ACHN (cell line): ENCODE results near the gene CLEC2L.

Experiments used
- DNase-seq: peaks from one replicate; pipeline ENCODE4 v3.0.0-alpha.2; 2015
- in situ Hi-C: cut with HindIII; loops from 2 replicates; pipeline ENCODE4 v1.10.0; 2017; ENCODE audit warnings: low sequenced_read_pairs, low pct_ligation_motif_present, low pct_unique_long_range_greater_than_20kb

CLEC2L gene

GRCh38 chr7:139509535-139509934 is 13.9 kb upstream of the CLEC2L start:
- in situ Hi-C loops, result no loop called here
- no peak for DNase-seq

- no peak for DNase-seq
- in situ Hi-C loops, result no loop called here
Measured at GRCh38 chr7:139511315-139511714, 12.2 kb upstream of the CLEC2L start.

- no peak for DNase-seq
- in situ Hi-C loops, result no loop called here
Measured at GRCh38 chr7:139515266-139515665, 8.2 kb upstream of the CLEC2L start.

GRCh38 chr7:139521439-139521838 is 2.0 kb upstream of the CLEC2L start:
- in situ Hi-C loops, result no loop called here
- DNase-seq, result no peak

GRCh38 chr7:139522830-139523198 is 671 bp upstream of the CLEC2L start:
- in situ Hi-C loops, result no loop called here
- no peak for DNase-seq

- in situ Hi-C loops, result no loop called here
Measured at GRCh38 chr7:139523968-139524815, 707 bp downstream of the CLEC2L start.

GRCh38 chr7:139525239-139525638 is 1.8 kb downstream of the CLEC2L start:
- in situ Hi-C loops, result no loop called here
- no peak for DNase-seq

More at GRCh38 chr7:139523968-139524815, 707 bp downstream of the CLEC2L start:
- no peak for DNase-seq

- in situ Hi-C loops, result no loop called here
- no peak for DNase-seq
Measured at GRCh38 chr7:139525750-139526149, 2.3 kb downstream of the CLEC2L start.

- DNase-seq, result peak; percentile 18
- in situ Hi-C loops, result no loop called here
Measured at GRCh38 chr7:139526578-139527544, 3.4 kb downstream of the CLEC2L start.

GRCh38 chr7:139531094-139531493 is 7.6 kb downstream of the CLEC2L start:
- DNase-seq, result no peak
- in situ Hi-C loops, result no loop called here

GRCh38 chr7:139532636-139533155 is 9.2 kb downstream of the CLEC2L start:
- no peak for DNase-seq
- in situ Hi-C loops, result no loop called here

- in situ Hi-C loops, result no loop called here
- DNase-seq, result no peak
Measured at GRCh38 chr7:139534096-139534495, 10.6 kb downstream of the CLEC2L start.

- no peak for DNase-seq
- in situ Hi-C loops, result no loop called here
Measured at GRCh38 chr7:139534966-139535651, 11.6 kb downstream of the CLEC2L start.

- DNase-seq, result no peak
Measured at GRCh38 chr7:139536152-139536551, 12.7 kb downstream of the CLEC2L start.

GRCh38 chr7:139538881-139539635 is 15.6 kb downstream of the CLEC2L start:
- in situ Hi-C loops, result no loop called here
- no peak for DNase-seq

More at GRCh38 chr7:139536152-139536551, 12.7 kb downstream of the CLEC2L start:
- in situ Hi-C loops, result no loop called here

- in situ Hi-C loops, result no loop called here
- DNase-seq, result no peak
Measured at GRCh38 chr7:139540203-139540602, 16.7 kb downstream of the CLEC2L start.

GRCh38 chr7:139541600-139542307 is 18.3 kb downstream of the CLEC2L start:
- DNase-seq, result no peak
- in situ Hi-C loops, result no loop called here
